ENCODE measurements around the gene PPARGC1A.

Gene PPARGC1A, protein sequence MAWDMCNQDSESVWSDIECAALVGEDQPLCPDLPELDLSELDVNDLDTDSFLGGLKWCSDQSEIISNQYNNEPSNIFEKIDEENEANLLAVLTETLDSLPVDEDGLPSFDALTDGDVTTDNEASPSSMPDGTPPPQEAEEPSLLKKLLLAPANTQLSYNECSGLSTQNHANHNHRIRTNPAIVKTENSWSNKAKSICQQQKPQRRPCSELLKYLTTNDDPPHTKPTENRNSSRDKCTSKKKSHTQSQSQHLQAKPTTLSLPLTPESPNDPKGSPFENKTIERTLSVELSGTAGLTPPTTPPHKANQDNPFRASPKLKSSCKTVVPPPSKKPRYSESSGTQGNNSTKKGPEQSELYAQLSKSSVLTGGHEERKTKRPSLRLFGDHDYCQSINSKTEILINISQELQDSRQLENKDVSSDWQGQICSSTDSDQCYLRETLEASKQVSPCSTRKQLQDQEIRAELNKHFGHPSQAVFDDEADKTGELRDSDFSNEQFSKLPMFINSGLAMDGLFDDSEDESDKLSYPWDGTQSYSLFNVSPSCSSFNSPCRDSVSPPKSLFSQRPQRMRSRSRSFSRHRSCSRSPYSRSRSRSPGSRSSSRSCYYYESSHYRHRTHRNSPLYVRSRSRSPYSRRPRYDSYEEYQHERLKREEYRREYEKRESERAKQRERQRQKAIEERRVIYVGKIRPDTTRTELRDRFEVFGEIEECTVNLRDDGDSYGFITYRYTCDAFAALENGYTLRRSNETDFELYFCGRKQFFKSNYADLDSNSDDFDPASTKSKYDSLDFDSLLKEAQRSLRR

GRCh38 chr4:23889814-23890341 is at the start of gene PPARGC1A:
TSS of gene PPARGC1A (minus strand) at chr4:23890047. CDS start at chr4:23889957, 90 bp downstream.
- DNase-seq: no peak

- no peak for DNase-seq
Measured at GRCh38 chr4:23938796-23939195, 48.9 kb upstream of the PPARGC1A start.

GRCh38 chr4:23937173-23937572 is 47.3 kb upstream of the PPARGC1A start:
- DNase-seq: no peak

- DNase-seq: no peak
Measured at GRCh38 chr4:23934915-23935314, 45.1 kb upstream of the PPARGC1A start.

- no peak for DNase-seq
Measured at GRCh38 chr4:23934223-23934622, 44.4 kb upstream of the PPARGC1A start.

GRCh38 chr4:23932901-23933308 is 43.1 kb upstream of the PPARGC1A start:
- DNase-seq: no peak

DNA sequence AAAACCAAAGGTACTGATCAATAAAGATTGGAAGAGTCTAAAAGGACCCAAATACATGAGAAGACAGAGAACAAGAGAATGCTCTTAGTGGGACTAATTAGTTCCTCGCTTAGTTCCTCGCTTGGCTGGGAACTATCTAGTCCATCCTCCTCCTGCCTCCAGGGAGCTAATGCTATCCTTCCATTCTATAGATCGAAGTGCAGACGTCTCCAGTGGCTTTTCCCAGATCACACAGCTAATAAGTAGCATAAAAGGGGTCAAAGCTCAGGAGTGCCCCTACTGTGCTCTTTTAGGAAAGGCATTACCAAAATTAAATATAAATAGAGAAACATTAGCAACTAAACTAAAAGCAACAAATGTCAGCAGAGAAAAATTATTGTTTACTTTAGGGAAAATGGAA is 42.3 kb upstream of the PPARGC1A start:
- no peak for DNase-seq

DNA sequence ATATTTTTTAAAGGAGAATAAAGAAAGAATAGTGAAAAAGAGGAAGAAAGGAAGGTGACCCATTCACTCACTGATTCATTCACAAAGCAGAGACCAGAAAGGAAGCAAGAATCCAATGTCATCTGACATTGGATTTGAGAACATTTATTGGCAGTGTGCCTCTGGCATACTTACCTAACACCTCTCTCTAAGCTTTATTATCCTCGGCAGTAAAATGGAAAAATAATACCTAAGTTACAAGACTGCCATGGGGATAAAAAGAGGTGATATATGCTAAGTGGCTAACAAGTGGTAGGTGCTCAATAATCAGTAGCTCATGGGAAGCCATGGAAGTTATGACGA is 41.6 kb upstream of the PPARGC1A start:
- DNase-seq: no peak

DNA sequence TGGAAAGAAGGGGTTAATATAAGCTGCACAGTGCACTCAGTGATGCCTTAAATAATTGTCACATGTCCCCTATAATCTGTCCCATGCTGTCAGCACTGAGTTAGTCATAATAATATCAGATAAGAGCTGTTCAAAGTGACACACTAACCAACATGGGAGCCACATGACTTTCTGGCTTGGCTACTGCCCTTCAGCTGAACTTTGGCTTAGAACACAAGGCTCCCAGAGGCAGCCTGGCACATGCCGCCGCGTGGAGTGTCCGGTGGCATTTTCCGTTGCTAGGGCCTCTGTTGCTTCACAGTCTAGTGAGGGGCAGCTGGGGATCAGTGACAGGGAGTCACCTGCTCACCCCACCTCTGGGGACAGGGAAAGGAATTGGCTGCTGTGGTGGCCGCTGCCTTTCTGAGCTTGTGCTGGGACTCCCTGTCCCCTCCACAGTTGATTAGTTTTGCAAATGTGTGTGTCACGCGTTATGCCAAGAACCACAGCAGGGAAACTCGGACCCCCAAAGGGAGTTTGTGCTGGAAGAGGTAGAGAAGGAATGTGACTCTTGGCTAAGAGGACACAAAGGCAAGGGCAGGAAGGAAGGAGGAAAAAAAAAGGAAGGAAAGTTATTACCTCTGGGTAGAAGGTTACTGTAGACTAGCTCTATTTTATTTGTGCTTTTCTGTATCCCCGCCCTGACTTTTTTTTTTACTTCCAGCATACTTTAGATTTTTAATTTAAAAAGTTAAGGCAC is 41.1 kb upstream of the PPARGC1A start:
- DNase-seq: no peak

GRCh38 chr4:23929248-23929647 is 39.4 kb upstream of the PPARGC1A start:
- no peak for DNase-seq

GRCh38 chr4:23924556-23924955 is 34.7 kb upstream of the PPARGC1A start:
- DNase-seq: no peak

GRCh38 chr4:23923840-23924239 is 34.0 kb upstream of the PPARGC1A start:
- no peak for DNase-seq

- DNase-seq: no peak
Measured at GRCh38 chr4:23923141-23923540, 33.3 kb upstream of the PPARGC1A start.

DNA sequence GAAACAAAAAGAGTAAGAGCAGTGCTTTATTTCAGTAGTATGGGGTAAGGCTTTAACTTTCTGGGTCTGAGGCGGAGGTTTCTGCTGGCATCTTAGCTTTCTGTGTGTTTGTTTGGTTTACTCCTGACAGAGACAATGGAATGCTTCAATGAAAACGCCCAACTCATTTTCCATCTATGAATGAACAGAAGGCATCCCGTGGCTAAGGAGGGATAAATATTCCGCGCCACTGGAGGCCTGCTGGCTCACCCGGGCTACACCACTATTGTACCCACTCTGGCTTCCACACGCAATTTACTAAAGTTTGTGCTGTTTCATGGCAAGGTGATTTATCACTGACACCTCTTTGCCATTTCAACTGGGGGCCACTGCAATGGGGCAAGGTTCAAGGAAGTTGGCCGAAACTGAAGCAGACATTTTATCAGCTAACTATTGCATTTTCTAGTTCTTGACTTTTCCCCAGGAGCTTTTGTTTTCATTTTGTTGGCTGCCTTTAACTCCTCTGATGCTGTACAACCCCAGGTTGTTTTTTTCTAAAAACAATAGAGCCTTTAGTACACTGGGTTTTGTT is 32.8 kb upstream of the PPARGC1A start:
- no peak for DNase-seq

GRCh38 chr4:23922013-23922412 is 32.2 kb upstream of the PPARGC1A start:
- DNase-seq: no peak

GRCh38 chr4:23921447-23921845 is 31.6 kb upstream of the PPARGC1A start:
- DNase-seq: no peak

DNA sequence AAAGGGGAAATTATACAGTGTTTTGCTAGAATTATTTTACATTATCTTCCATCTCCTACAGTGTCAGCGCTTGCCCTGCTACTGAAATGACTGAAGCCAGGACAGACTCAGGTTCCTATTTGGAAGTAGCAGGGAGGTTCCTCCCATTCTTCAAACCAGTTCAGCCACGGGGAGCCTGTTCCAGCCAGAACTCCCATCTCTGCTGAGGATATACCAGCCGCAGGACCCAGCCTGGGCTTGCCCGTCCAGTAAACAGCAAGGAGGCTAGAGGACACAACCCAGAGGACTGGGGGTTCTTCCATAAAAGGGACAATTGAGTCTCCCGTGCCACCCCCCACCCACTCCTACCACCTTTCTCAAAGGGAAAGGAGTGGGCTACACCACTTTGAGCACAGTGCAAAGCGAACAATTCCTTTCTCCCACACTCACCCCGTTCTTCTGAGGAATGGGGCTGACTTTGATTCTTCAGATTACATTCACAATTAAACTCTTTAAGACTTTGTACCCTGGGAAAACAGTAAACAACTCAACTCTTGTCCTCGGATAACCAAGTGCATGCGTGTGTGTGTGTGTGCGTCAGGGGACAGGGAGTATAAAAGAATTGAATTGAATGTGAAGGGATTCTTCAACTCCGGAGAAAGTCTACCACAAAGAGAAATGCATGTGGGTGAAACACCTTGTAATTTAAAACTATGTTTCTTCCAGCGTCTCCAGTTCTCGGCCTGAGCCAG is 31.0 kb upstream of the PPARGC1A start:
- DNase-seq: no peak

DNA sequence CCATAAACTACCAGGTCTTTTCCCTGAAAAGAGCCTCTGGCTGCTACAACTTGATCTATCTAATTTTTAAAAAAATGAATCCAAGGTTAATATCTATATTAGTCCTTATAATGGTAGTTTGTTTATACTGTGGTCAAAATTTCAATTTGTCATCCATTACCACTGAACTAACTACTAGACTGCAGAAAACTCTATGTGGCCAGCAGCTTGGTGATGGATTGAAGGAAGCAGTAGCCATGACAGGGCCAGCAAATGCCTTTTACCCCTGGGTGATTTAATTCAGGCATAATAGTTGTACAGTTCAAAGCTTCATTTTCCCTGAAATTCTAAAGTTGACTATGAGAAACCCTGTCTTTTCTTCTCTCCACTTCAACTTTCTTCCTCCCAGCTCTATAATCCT is 30.4 kb upstream of the PPARGC1A start:
- no peak for DNase-seq

DNA sequence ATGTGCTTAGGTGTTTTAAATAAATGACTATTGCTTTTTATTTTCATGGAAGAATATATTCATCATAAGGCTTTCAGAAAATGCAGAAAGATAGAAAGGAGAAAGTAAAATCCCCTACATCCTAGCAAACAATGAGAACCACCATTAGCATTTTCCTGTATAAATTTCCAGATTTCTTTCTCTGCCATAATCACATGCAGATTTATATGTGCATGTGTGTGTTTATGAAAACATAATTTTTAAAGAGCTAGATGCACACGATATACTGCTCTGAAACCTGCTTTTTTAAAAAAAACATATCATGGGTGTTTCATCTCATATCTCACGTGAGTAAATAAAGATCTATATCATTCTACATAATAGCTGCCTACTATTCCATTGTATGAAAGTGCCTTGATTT is 26.4 kb upstream of the PPARGC1A start:
- no peak for DNase-seq

GRCh38 chr4:23915459-23916132 is 25.7 kb upstream of the PPARGC1A start:
- no peak for DNase-seq

- DNase-seq: no peak
Measured at GRCh38 chr4:23911675-23912455, 22.0 kb upstream of the PPARGC1A start.

Measured in CD4-positive, alpha-beta T cell treated with Interleukin-4 for 4 hours (primary cell).